Natural killer cell (primary cell): Measurements from ENCODE around the gene FHIT. TPM values are rescaled to one million over a fixed set of nuclear protein-coding genes. Genes with fewer than 3 reads are reported as not detected.

Experiments used
- ATAC-seq, 3 donors: fragments of 150-1000 bp in 2 of 3; fragments of 200-7000 bp in 1 of 3; cut with Tn5 transposase; 1 replicate in 1 of 3; 2 replicates in 2 of 3; pipeline ENCODE4 v1.10.0; 2021; ENCODE audit warnings: mild to moderate bottlenecking in 2 of 3, moderate library complexity in 2 of 3
- DNase-seq, 2 donors: peaks; one replicate each; pipeline versions ENCODE4 v3.0.0 to v3.0.0-alpha.2; 2013 to 2021; ENCODE audit warnings: mixed read lengths in 1 of 2
- H3K27ac ChIP-seq: one replicate; pipeline ENCODE4 v1.5.1; 2013; ENCODE audit warnings: mild to moderate bottlenecking, low read length
- H3K27me3 ChIP-seq: one replicate; pipeline ENCODE4 v1.6.1; 2013; ENCODE audit warnings: low read length; ENCODE audit not compliant: control insufficient read depth, insufficient read depth
- H3K36me3 ChIP-seq: one replicate; pipeline ENCODE4 v1.6.1; 2013; ENCODE audit warnings: low read length; ENCODE audit not compliant: control insufficient read depth, insufficient read depth
- H3K4me1 ChIP-seq: one replicate; pipeline ENCODE4 v1.6.1; 2013; ENCODE audit warnings: low read length; ENCODE audit not compliant: control insufficient read depth, insufficient read depth
- H3K4me3 ChIP-seq: one replicate; pipeline ENCODE4 v1.5.1; 2013; ENCODE audit warnings: low read length
- H3K9me3 ChIP-seq: one replicate; pipeline ENCODE4 v1.6.1; 2013; ENCODE audit warnings: low read length; ENCODE audit not compliant: control insufficient read depth, insufficient read depth
- H3K27ac Mint-ChIP-seq, 2 donors: one replicate each; pipeline ENCODE4 v1.8.0; 2022; ENCODE audit warnings: mild to moderate bottlenecking in 2 of 2, mixed read lengths in 2 of 2, moderate library complexity in 1 of 2
- H3K27me3 Mint-ChIP-seq, 2 donors: one replicate each; pipeline ENCODE4 v1.8.0; 2022; ENCODE audit warnings: low read depth in 2 of 2, mixed read lengths in 2 of 2
- H3K36me3 Mint-ChIP-seq: one replicate; pipeline ENCODE4 v1.8.0; 2022; ENCODE audit warnings: mixed read lengths
- H3K4me1 Mint-ChIP-seq, 2 donors: one replicate each; pipeline ENCODE4 v1.8.0; 2022; ENCODE audit warnings: mixed read lengths in 2 of 2
- H3K4me3 Mint-ChIP-seq: one replicate; pipeline ENCODE4 v1.8.0; 2022; ENCODE audit warnings: mild to moderate bottlenecking, moderate library complexity, mixed read lengths
- H3K9me3 Mint-ChIP-seq, 2 donors: one replicate each; pipeline ENCODE4 v1.8.0; 2022; ENCODE audit warnings: mixed read lengths in 2 of 2
- WGBS: methylation state at CpG from one replicate; pipeline ENCODE4 v1.1.7; 2013; ENCODE audit warnings: missing lambda C conversion rate; ENCODE audit not compliant: insufficient coverage; 5-methylcytosine and 5-hydroxymethylcytosine counted together
- intact Hi-C: fragments of 100-400 bp; cut with micrococcal nuclease; formaldehyde crosslinking; loops from one replicate; pipeline ENCODE4 v1.14.2; 2022
- total RNA-seq, 4 donors: library from RNA; stranded (reverse); fragments of 120-200 nt in 1 of 4; gene quantifications; one replicate each; pipeline versions ENCODE4 v1.2.3 to v1.2.4, GENCODE V29; 2013 to 2022
- TF ChIP-seq, protein P1 (sequence below): fragments of 200-600 bp; IDR thresholded peaks from one replicate; pipeline ENCODE4 v1.8.0; 2022; ENCODE audit warnings: antibody characterized with exemption

The FHIT gene
- total RNA-seq, 3 donors from 2014 or later (not counting 1 experiment from before 2014, with no cell fraction given): 2.7 to 6.1 (median 3.3) TPM

DNA sequence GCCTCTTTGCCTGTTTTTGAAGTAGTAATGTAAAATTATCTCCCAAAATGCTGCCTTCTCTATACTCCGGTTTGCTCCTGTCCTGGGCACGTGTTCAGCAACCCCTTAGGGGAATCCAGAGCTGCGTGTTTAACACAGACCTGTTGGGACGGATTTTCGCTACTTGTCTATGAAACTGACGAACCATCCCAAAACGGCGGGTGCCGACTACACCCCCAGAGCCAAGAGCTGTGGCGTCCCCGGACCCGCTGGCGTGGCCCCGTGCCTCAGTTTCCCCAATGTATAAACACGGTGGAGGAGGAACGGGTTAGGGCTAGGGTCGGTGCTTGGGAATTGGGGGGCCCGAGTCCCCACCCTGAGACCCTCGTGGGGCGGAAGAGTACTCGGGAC is 473 bp downstream of the FHIT start:
- no peaks in the 10 kb centered on the region for H3K36me3 Mint-ChIP-seq
- peaks cover 6 to 16% of the 10 kb centered on the region in 2 donors for H3K27me3 Mint-ChIP-seq
- peak overlapping the region; percentile 15 for H3K27ac ChIP-seq
- no peaks in the 10 kb centered on the region for H3K9me3 Mint-ChIP-seq
- peak overlapping the region; percentile 94 for H3K4me3 Mint-ChIP-seq
- H3K27ac Mint-ChIP-seq: peak overlapping the region; percentile 12 to 27
- H3K4me1 Mint-ChIP-seq: peaks cover 20 to 21% of the 10 kb centered on the region in 2 donors
- peak overlapping the region; percentile 62 for H3K4me3 ChIP-seq
- intact Hi-C loops: no loop called here
- no peak for ATAC-seq
- peak; percentile 16 to 47 for DNase-seq
- WGBS: 11% methylated on average over 21 of the region's 21 CpGs
- no peaks in the 10 kb centered on the region for H3K27me3 ChIP-seq
- no peaks in the 10 kb centered on the region for H3K9me3 ChIP-seq
- peaks cover 16% of the 10 kb centered on the region for H3K4me1 ChIP-seq
- H3K36me3 ChIP-seq: no peaks in the 10 kb centered on the region
- TF ChIP-seq, protein P1, sequence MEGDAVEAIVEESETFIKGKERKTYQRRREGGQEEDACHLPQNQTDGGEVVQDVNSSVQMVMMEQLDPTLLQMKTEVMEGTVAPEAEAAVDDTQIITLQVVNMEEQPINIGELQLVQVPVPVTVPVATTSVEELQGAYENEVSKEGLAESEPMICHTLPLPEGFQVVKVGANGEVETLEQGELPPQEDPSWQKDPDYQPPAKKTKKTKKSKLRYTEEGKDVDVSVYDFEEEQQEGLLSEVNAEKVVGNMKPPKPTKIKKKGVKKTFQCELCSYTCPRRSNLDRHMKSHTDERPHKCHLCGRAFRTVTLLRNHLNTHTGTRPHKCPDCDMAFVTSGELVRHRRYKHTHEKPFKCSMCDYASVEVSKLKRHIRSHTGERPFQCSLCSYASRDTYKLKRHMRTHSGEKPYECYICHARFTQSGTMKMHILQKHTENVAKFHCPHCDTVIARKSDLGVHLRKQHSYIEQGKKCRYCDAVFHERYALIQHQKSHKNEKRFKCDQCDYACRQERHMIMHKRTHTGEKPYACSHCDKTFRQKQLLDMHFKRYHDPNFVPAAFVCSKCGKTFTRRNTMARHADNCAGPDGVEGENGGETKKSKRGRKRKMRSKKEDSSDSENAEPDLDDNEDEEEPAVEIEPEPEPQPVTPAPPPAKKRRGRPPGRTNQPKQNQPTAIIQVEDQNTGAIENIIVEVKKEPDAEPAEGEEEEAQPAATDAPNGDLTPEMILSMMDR: no peak

DNA sequence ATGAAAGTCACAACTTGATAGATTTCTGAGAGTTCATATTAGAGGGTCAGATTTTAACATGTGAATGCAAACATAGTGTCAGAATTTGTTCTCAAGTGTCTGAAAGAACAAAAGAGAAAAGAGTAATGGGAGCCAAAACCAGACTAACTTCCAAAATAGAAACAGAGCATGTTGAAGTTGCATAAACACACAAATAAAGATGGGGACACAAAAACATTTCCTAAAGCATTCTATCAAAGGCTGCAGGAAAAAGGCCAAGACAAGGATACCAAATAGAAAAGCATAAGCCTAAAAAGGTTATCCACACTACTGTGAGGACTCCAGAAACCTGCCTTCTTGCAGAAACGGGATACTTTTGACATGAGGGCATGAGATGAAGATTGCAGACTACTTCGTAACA is 2.8 kb downstream of the FHIT start:
- no peaks in the 10 kb centered on the region for H3K9me3 Mint-ChIP-seq
- Histone ChIP-seq H3K9me3 (no peaks in the 10 kb centered on the region), H3K27ac (no peak overlapping the region), H3K4me1 (peaks cover 16% of the 10 kb centered on the region), H3K27me3 (no peaks in the 10 kb centered on the region), H3K36me3 (no peaks in the 10 kb centered on the region), H3K4me3 (no peak overlapping the region)
- intact Hi-C loops: no loop called here
- no peak for ATAC-seq
- H3K27ac Mint-ChIP-seq: no peak overlapping the region
- peaks cover 20 to 21% of the 10 kb centered on the region in 2 donors for H3K4me1 Mint-ChIP-seq
- no CpG with 5 or more reads among the region's 2 CpGs for WGBS
- DNase-seq: no peak
- H3K4me3 Mint-ChIP-seq: no peak overlapping the region
- peaks cover 6 to 14% of the 10 kb centered on the region in 2 donors for H3K27me3 Mint-ChIP-seq
- TF ChIP-seq, protein P1: no peak
- no peaks in the 10 kb centered on the region for H3K36me3 Mint-ChIP-seq

DNA sequence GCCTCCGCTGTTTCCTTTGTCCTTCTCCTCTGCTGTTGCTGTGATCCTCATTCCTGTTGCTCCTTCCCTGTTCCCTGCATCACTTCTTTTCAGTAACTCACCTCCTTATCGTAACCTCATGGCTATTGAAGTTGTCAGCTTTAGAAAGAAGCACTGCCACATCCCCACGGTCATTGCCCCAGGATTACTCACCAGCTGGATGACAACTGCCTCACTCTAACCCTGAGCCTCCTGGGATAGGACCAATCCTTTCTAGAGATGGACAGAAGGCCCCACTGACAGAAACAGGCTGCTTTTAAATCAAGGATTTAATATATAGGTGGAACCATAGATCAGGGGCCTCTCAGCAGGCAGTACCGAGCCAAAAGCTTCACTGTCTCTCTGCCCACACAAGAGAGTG is 4.1 kb downstream of the FHIT start:
- WGBS: 91% methylated on average over 4 of the region's 4 CpGs
- Mint-ChIP-seq H3K36me3 (no peaks in the 10 kb centered on the region), H3K4me1 (peaks cover 19 to 20% of the 10 kb centered on the region in 2 donors), H3K9me3 (no peaks in the 10 kb centered on the region), H3K4me3 (no peak overlapping the region), H3K27me3 (peaks cover 0 to under 1% of the 10 kb centered on the region in 2 donors), H3K27ac (no peak overlapping the region)
- TF ChIP-seq, protein P1: no peak
- Histone ChIP-seq H3K27me3 (no peaks in the 10 kb centered on the region), H3K36me3 (no peaks in the 10 kb centered on the region), H3K4me1 (peaks cover 16% of the 10 kb centered on the region), H3K4me3 (no peak overlapping the region), H3K27ac (no peak overlapping the region), H3K9me3 (no peaks in the 10 kb centered on the region)
- ATAC-seq: no peak
- no peak for DNase-seq
- intact Hi-C loops: no loop called here

DNA sequence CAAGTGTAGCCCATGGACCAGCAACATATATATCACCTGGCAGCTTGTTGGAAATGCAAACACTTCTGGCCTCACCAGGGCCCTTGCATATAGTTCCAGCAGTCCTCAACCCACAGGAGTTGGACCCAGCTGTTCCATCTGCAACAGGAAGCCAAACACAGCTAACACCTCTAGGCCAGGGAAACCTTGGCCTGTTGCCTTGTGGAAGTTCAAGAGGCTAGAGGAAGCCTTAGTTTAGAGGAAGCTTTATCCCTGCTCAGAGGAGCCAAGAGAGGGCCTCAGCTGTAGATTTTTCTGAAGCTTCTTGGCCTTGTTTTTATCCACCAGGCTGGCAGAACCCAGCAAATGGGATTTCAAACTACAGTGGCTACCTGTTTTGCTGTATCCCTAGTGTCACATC is 11.4 kb downstream of the FHIT start:
- DNase-seq: no peak
- no peaks in the 10 kb centered on the region for H3K9me3 Mint-ChIP-seq
- H3K4me1 Mint-ChIP-seq: no peaks in the 10 kb centered on the region
- Histone ChIP-seq H3K27ac (no peak overlapping the region), H3K36me3 (no peaks in the 10 kb centered on the region), H3K4me1 (no peaks in the 10 kb centered on the region), H3K27me3 (no peaks in the 10 kb centered on the region), H3K9me3 (no peaks in the 10 kb centered on the region), H3K4me3 (no peak overlapping the region)
- no peak for ATAC-seq
- no peaks in the 10 kb centered on the region for H3K27me3 Mint-ChIP-seq
- intact Hi-C loops: no loop called here
- H3K36me3 Mint-ChIP-seq: no peaks in the 10 kb centered on the region
- TF ChIP-seq, protein P1: no peak
- no peak overlapping the region for H3K27ac Mint-ChIP-seq
- no peak overlapping the region for H3K4me3 Mint-ChIP-seq
